Stimulated activated naive CD8-positive, alpha-beta T cell treated with anti-CD3 and anti-CD28 coated beads, Interleukin-15, Interleukin-2, amounts not matched to agents 100 U/mL and 50 U/mL, for 24 hours (primary cell): ENCODE results near the gene ARHGEF4.

Experiments used
- ATAC-seq: fragments of 150-1000 bp; cut with Tn5 transposase; one replicate; pipeline ENCODE4 v1.10.0; 2021
- DNase-seq: peaks from one replicate; pipeline ENCODE4 v3.0.0; 2021

The ARHGEF4 gene

DNA sequence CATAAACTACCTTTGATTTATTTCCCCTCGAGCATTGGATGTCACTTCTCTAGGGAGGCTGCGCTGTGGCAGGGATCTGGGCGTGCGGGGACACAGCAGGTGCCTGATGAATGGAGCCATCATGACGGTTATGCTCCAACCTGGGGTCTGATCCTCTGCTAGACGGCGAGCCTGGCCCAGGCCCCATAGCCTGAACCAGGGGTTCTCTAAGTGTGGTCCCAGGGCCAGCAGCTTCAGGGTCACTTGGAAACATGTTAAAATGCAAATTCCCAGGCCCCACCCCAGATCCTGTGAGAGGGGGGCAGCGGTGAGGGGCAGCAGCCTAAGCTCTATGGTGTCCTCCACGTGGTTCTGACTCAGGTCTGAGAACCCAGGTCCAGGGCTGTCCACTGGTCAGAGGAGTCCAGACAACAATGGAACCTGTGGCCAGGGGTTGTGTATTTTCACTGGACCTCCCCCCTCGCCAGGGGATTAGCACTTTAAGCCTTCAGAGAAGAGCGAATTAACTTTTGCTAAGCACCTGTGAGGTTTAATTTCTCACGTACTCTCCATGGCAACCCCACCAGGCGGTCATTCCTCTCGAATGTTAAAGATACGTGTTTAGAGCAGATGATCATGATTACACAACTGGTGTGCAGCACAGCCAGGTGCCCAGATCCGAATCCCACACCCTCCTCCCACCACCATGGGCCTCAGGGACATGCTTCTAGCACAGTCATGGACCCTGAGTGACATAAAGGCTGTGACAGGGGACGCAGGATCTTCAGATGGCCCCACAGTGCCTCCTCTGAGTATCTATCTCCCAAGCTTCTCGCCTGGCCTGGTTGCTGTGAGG is 1.6 kb upstream of the ARHGEF4 start:
- DNase-seq (no peak), ATAC-seq (no peak)

DNA sequence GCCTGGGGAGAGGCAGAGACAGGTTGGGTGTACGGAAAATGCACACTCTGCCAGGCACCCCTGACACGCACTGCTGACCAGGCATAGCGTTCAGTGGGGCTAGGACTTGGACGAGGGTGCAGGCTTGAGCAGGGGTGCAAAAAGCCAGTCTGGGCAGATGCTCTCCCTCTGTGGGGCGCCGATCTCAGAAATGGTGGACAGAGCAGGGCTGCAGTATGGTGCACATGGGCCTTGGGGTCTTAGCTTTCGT is 1.0 kb upstream of the ARHGEF4 start:
- ATAC-seq (no peak), DNase-seq (no peak)

DNA sequence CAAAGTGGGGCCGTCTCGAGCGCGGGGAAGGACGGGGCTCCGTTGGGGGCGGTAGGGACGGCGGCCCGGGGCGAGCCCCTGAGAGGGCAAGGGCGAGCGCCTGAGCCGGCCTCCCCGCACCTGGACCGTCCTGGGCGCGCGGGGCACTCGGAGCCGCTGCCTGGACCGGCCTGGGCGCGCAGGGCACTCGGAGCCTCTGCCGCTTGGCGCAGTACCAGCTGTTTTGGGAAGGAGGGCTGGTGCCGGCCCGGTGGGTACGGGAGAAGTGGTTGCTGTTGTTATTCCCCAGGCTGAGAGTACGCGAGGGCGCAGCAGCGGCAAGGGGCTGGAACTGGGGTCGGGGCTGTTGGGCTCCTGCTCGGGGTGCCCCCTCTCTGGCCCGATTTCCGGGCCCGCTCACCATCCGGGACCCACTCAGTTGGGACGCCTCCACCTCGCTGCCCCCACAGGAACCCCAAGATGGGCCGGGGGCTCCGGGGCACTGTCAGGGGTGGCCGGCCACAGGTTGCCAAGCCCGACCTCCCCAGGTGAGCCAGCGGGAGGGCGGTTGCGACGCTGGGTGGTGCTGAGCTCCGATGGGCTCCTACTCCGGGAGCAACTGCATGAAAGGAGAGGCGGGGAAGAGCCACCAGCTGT is 579 bp downstream of the ARHGEF4 start:
- ATAC-seq (no peak), DNase-seq (no peak)

DNA sequence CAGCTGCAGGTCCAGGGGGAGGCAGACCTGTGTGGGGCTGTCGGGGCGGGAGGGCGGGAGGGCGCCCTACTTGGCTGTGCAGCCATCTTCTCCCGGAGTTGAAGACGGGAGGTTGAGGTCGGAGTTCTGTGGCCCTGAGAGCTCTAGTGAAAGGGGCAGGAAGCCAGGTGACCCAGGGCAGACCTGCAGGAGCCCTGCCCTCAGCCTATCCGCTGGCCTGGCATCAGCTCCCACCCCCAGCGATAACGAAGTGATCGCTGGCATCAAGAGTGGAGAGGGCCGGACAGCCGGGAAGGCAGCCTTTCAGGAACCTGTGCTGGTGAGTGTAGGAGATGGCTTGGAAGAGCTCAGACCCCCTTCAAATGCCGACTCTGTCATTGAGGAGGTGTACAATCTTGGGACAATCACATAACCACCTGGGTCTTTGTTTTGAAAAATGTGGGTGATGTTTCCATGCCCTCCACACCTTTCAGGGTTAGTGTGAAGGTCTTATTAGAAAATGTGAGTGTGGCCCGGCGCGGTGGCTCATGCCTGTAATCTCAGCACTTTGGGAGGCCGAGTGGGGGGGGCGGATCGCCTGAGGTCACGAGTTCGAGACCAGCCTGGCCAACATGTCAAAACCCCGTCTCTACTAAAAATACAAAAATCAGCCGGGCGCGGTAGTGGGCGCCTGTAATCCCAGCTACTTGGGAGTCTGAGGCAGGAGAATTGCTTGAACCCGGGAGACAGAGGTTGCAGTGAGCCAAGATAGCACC is 1.3 kb downstream of the ARHGEF4 start:
- DNase-seq (no peak), ATAC-seq (no peak)

DNA sequence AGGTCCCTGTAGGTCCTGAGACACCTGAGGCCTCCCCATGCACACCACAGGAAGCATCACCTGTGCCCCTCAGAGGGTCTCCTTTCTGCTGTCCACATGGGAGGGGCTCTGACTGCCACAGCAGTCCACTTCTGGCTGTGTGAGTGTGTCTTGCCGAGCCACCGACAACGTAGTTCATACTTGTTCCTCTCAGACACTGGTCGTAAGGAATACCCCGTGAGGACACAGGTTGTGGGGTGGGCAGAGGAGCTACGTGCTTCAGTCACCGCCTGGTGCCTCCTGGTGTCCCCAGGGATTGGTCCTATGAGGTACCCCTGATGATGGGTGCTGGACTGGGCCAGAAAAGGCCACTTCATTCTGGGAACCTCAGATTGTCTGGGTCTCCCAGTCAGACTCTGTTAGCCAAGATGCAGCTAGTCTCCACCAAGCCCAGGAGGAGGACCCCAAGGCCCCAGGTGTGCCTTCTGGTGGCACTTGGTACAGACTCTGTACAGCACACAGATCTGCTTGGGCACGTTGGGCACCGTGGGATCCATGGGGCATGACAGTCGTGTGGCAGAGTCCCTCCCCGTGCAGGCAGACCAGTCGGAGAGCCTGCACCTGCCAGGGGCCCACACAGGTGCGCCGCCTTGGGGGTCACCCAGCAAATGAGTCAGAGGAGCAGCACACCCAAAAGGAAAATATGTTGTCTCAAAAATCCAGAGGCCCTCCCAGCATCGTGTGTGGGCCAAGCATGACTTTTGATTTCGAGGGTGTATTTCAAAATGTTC is 2.5 kb downstream of the ARHGEF4 start:
- no peak for ATAC-seq
- DNase-seq: no peak

DNA sequence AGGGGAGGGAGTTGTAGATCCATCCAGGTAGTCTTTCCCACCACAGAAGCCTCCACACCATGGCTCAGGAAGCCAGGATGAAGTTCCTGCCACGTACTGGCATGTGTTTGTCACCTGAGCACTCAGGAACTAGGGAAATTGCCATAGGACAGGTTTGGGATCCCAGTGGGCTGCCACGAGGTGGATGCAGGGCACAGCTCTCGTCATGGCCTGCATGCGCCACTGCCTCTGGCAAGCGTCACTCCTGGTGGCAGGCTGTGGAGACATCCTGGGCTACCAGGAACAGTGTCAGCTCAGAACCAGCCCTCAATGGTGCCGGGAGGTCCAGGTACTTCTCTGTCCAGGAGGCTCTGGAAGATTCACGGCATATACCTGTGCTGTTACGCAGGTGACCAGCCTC is 3.8 kb downstream of the ARHGEF4 start:
- ATAC-seq: no peak
- no peak for DNase-seq

DNA sequence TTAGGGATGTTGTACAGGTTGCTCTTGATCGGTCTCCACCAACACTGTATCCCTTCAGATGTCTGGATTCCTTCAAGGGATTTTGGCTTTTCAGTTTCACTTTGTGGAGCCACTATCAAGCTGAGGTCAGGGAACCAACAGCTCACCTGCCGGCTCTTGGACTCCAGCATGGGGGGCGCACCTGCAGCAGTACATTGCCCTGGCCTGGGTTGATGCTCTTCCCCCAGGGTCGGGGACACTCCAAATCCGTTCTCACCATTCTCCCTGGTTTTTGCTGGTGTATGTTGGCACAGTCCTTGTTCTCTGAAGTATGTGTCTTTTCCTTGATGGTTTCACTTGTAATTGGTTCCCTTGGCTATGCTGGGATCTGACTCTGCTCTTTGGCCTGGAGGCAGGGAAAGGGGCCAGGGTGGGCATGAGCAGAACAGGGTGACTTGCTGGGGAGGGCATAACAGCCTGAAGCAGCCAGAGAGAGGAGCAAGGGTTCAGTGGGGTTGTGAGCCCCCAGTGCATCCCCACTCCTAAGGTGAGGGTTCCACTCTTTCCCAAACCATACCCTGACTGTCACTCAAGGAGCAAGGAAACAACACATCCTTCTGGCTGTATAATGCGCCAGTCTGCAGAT is 5.1 kb downstream of the ARHGEF4 start:
- DNase-seq: no peak
- ATAC-seq: no peak

DNA sequence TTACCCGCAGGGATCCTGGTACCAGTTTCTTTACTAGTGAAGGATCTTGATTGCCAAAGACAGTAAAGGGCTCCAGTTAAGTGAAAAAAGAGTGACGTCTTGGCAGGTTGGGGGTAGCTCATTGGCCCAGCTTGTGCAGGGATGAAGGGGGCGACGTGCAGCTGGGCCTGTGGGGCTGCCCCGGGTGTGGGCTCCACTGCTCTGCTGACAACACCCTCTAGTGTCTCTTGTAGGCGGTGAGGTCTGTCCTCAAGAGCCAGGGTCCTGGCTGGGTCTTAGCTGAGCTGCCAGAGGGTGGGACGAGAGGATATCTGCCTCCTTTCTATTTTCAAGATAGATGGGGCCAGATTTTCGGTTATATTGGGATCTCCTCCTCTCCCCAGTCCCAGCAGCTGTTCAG is 6.1 kb downstream of the ARHGEF4 start:
- ATAC-seq: no peak
- no peak for DNase-seq

DNA sequence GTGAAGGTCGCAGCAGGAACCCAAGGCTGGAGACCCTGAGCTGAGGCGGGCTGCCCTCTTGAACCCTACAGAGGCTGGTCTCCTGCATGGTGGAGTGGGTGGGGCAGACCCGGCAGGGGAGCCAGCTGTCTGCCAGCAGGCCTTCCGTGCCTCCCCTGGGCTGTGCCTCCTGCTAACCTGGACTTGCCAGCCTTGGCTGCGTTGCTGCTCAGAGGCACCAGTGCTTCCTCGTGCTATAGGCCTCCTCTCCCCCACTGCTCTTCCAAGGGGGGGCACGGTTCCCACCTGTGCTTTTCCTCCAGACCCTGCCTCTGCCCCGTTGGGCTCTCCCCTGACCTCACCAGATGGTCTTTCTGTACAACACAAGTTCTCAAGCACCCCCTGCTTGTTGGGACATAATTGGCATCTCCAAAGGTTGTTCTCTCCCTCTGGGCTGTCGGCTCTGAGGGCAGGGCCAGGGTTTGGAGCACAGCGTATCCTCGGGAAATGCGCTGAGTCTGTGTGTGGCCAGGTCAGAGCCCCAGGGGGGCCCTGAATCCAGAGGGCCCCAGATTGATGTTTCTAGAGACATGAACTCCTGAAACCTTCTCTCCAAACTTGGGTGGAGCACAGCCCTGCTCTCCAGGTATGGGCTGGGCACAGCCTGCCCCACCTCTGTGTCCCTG is 6.7 kb downstream of the ARHGEF4 start:
- ATAC-seq: no peak
- DNase-seq: no peak

DNA sequence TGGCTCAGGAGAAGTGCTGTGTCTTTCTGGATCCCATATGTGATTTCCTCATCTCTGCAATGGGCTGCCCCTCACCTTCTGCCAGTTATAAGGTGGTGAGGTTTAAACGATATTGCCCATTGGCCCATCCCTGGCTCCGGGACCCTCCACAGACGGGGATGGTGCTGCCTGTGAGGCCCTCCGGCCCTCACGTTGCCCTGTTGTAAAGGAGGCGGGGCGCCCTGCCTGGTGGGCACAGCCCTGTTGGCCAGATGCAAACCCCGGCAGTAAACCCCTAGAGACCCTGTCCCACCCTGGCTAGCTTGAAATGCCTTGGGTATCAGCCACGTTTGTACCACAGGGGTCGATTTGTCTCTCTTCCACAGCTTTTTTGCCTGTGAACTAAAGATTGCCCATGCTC is 7.4 kb downstream of the ARHGEF4 start:
- no peak for ATAC-seq
- DNase-seq: no peak

DNA sequence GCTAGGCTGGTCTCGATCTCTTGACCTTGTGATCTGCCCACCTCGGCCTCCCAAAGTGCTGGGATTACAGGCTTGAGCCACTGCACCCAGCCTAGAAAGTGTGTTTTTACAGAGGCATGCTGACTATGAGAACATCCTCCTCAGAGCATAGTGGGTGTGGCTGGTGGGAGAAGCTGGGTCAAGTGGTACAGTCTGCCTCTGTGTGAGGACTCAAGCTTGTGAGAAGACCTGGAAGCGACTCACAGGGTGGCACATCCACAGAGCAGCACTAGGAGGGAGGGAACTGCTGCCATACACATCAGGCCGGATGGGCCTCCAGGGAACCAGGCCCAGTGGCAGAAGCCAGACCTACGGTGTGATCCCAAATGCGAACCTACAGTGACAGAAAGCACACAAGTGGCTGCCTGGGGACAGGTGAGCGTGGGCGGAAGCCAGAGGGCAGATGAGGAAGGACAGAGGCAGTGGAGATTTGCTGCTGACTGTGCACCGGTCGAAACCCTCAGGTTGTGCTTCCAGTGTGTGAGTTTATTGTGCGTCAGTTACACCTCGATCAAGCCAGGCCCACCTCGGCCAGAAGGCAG is 8.9 kb downstream of the ARHGEF4 start:
- no peak for ATAC-seq
- no peak for DNase-seq

DNA sequence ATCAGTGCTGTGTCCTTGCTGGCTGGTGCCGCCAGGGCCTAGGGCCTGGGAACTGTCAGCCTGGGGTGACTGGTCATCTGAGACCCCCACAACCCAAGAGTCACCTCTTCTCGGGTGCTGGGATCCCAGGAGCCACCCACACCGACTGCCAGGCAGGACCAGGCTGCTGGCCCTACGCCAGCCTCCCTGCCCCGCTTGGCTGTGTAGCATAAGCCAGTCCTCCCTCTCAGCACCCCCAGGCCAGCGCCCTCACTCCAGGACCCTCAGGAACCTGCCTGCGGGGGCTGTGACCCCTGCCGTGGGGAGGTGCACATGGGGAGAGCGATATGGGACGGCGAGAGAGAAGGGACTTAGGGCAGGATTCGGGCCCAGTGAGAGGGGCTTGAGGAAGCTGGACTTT is 9.5 kb downstream of the ARHGEF4 start:
- no peak for ATAC-seq

DNA sequence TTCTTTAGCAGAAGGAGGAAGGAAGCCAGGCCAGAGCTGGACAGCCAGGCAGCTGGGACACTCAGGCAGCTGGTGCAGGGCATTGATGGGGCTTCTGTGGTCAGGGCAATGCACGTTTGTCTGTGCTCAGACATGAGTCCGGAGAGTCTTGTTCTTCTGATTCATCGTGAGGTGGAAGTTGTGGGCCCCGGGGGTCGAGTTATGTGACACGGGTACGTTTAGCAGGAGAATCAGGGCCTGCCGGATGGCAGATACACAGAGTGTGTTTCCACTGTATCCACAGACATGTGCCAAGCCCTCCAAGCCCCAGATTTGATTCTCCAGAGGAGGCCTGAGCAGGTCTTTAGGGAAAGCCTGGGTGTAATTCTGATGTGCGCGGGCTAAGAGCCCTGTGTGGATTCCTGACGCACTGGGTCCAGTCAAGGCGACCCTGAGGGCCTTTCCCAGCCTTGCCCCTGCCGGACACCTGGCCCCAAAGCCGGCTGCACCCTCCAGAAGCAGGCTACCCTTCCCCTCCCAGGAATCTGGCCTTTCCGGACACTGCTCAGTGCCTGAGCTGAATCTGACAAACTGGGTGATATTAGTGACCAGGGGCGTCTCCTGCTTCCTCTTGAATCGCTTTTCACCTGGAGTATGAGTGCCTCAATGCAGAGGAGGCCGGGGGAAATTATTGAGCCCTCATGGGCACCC is 10.1 kb downstream of the ARHGEF4 start:
- no peak for ATAC-seq
- no peak for DNase-seq

More for the DNA sequence above, 9.5 kb downstream of the ARHGEF4 start:
- DNase-seq: no peak

DNA sequence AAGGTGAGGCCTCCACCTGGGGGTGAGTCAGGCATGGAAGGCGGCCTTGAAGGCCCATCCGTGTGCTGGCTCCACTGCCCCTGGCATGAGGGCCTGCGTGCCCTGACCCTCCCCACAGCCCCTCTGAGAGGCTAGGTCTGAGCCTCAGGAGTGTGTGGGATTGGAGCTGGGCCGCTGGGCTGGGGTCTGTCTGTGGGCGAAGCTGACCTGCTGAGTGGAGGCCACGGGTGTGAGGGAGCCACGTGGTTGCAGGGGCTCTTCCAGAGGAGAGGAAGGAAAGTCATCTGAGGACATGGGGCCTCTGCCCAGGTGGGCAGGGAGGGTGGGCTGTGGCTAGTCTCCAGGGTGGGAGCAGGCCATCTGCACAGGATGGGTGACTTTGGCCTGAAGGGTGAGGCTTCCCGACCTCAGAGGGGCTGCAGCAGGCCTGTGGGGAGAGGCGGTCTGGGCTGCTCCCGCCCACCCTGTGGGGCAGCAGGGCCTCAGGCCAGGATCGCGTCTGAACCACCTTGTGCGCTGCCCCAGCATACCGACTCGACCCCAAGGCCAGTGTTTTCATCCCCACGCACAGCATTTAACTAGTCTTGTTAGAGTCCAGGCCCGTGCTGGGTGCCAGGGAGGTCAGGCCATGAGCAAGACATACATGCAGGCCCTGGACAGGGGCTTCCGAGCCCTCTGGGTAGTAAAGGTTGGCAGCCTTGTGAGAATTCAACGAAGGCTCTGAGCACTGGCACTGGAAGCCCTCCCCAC is 11.2 kb downstream of the ARHGEF4 start:
- ATAC-seq: no peak

DNA sequence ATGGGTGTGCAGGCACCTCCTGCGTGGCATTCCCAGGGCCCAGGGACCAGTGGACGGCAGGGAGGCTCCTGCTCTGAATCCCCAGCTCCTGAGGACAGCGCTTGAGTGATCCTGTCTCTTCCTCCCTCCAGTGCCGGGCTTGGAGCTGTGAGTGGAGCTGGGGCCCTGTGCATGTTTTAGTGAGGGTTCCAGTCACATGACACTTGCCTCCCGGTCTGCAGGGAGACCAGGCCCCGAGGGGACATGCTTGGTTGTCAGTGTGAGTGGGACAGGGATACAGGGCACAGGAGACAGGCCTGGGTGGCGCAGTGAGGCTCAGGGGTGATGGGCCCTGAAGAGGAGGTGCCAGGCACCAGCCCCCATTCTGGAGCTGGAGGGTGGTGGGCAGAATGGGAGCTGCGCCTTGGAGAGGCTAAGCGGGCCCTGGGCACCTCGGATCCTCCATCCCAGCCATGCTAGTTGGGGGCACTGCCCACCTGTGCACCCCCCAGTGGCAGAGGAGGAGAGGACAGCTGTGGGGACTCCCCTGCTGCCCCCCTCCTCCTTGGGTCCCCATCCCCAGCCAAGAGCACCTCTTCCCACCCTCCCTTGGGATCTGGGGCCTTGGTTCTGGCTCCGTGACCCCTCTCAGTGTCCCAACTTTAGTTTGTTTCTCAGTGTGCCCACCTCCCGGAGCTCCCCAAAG is 12.0 kb downstream of the ARHGEF4 start:
- DNase-seq: no peak
- ATAC-seq: no peak

More for the DNA sequence above, 11.2 kb downstream of the ARHGEF4 start:
- no peak for DNase-seq

DNA sequence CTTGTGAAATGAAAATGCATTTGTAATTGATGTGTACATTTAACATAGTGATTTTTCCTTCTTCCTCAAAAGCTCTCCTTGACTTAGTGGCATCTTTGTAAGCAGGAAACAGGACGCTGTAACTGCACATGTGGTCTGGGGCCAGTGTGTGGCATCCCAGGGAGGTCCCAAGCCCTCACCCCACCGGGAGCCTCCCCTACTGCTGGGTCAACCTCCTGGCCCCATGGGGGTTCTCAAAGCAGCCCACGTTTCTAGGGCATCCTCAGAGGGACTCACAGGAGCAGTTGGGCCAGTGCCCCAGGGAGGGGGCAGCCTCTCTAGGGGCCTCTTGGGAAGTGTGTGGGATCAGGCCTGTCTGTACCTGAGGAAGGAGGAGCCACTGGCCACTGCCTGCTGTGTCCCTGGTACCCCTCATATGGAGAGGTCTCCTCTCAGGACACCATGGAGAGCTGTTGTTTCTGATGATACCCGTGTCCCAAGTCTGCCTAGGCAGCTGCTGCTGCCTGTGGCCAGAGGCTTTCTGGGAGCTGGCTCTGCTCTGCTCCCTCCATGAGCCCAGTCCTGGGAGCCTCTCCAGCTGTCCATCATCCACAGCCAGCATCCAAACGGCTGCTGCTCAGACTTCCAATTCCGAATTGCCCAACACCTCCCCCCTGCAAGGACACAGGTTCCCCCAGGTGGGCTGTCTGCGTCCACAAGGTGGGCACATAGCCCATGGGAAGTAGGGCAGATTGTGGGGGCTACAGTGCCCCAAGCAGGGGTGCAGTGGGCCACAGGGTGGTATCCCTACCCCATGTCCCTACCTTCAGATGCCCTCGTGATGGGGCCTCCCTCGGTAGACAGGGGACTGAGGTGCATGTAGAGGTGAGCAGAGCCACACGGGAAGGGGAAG is 13.4 kb downstream of the ARHGEF4 start:
- DNase-seq (no peak), ATAC-seq (no peak)

DNA sequence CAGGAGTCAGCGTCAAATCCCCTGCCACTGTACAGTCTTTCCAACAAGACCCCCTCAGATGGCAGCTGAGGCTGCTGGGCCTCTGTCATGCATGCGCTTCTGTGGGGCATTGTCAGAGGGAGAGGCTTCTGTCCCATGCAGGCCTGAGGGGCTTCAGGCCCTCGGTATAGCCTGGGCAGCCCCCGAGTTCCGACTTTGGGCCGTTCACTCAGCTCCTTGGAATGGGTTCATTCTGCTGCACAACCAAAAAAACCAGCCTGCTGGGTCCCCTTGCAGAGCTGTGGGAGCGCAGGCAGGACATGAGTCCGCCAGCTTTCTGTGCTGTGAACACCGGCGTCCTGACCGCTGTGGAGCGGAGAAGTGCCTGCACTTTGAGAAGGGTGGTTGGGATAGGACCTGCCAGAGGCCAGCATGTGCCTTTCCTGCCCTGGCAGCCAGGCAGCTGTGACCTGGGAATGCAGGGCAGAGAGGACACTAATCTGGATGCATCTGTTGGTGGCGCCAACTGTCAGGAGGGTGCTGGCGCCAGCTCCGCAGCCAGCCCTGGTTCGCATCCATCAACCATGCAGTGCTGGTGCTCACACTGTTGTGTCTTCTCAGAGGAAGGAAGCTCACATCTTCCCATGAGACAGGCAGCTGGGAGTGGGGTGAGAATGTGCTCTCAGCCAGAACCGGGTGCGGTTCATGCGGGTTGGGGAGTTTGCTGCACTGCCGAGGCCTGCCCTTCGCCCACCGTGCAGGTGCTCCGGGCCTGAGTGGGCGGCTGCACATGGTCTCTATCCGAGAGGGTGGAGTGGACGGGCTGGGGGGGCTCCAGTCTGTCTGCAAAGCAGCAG is 14.3 kb downstream of the ARHGEF4 start:
- ATAC-seq (no peak), DNase-seq (no peak)
